Activated T-helper 2 cell treated with anti-CD3 and anti-CD28 coated beads, Interferon-gamma antibody, Interleukin-2, Interleukin-4, amounts not matched to agents 10 μg/mL and 5 μg/mL and 100 μg/mL, durations not matched to agents 14 hours and 24 hours and 36 hours (primary cell): ENCODE data around the gene C2CD4D. TPM values are rescaled to one million over a fixed set of nuclear protein-coding genes. Genes with fewer than 3 reads are reported as not detected.

Experiments
- DNase-seq: peaks from one replicate; pipeline ENCODE4 v3.0.0; 2021; ENCODE audit warnings: low spot score
- H3K27ac Mint-ChIP-seq: one replicate; pipeline ENCODE4 v1.8.0; 2021; ENCODE audit warnings: mixed read lengths
- H3K27me3 Mint-ChIP-seq: one replicate; pipeline ENCODE4 v1.8.0; 2021; ENCODE audit warnings: low read depth, mixed read lengths
- H3K36me3 Mint-ChIP-seq: one replicate; pipeline ENCODE4 v1.8.0; 2021; ENCODE audit warnings: low read depth, mixed read lengths
- H3K4me1 Mint-ChIP-seq: one replicate; pipeline ENCODE4 v1.8.0; 2021; ENCODE audit warnings: low read depth, mixed read lengths
- H3K4me3 Mint-ChIP-seq: one replicate; pipeline ENCODE4 v1.8.0; 2021; ENCODE audit warnings: low read depth, mild to moderate bottlenecking, moderate library complexity, mixed read lengths
- H3K9me3 Mint-ChIP-seq: one replicate; pipeline ENCODE4 v1.8.0; 2021; ENCODE audit warnings: mixed read lengths
- intact Hi-C: fragments of 100-400 bp; cut with micrococcal nuclease; formaldehyde crosslinking; loops from one replicate; pipeline ENCODE4 v1.15.1; 2023
- total RNA-seq: library from RNA; stranded (reverse); gene quantifications from 2 replicates; pipeline ENCODE4 v1.2.3, GENCODE V29; 2022

C2CD4D gene
- total RNA-seq, 1 donor from 2014 or later = 1.6 TPM

DNA sequence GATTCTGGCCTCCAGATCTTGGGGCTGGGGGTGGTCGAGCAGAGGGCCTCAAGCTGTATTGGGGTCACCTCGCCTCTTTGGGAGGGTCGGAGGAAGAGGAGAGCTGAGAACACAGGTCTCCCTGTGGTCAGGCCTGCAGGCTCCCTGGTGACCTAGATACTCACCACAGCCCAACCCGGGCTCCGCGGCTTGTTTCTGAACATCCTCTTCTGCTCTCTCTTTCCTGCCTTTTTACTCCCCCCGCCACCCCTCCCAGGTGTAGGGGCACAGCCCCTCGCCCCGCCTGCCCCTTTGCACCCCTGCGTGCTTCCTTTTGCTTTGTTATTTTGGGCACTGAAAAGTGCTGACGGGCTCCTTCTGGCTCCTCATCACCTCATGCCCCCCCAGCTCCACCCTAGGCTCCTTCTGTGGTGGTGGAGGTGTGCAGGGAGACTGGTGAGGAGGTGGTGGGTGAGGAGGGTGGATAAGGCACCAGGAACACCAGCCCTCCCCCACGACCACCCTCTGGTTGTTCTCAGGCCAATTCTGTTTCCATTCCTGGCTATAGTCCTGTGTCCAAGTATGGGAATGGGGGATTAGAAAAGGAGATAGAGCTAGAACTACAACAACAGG, 23.8 kb downstream of the C2CD4D start:
- intact Hi-C loops = no loop called here
- DNase-seq = no peak
- no peaks in the 10 kb centered on the region for H3K36me3 Mint-ChIP-seq
- no peak overlapping the region for H3K27ac Mint-ChIP-seq
- no peaks in the 10 kb centered on the region for H3K9me3 Mint-ChIP-seq
- peaks cover 21% of the 10 kb centered on the region for H3K4me1 Mint-ChIP-seq
- no peaks in the 10 kb centered on the region for H3K27me3 Mint-ChIP-seq
- no peak overlapping the region for H3K4me3 Mint-ChIP-seq

DNA sequence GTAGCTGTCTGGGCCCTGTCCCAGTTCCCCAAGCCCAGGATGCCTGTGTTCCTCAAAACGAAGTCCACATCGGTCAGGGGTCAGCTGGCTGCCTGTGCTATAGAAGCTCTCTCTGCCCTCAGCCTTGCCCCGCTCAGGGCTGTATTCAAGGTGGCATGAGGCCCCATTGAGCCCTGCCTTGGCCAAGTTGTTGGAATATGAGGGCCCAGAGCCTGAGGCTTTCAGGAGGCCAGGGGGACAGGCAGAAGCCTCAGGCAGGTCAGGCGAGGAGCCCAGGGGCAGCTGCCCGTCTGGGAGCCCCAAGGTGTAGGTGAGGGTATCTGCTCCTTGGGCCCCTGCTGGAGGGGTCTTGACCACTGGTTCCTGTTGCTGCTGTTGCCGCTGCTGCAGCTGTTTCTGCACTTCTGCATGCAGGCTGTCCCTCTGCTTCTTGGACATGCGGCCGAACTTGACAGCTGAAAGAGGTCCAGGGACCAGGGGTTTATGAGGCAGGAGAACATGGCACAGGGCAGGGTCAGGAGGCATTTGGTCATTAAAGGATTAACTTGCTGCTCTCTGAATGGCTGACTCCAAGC, 24.6 kb downstream of the C2CD4D start:
- Mint-ChIP-seq H3K27ac (no peak overlapping the region), H3K36me3 (no peaks in the 10 kb centered on the region), H3K9me3 (no peaks in the 10 kb centered on the region), H3K27me3 (no peaks in the 10 kb centered on the region), H3K4me1 (peaks cover 14% of the 10 kb centered on the region), H3K4me3 (no peak overlapping the region)
- no peak for DNase-seq
- intact Hi-C loops = no loop called here

DNA sequence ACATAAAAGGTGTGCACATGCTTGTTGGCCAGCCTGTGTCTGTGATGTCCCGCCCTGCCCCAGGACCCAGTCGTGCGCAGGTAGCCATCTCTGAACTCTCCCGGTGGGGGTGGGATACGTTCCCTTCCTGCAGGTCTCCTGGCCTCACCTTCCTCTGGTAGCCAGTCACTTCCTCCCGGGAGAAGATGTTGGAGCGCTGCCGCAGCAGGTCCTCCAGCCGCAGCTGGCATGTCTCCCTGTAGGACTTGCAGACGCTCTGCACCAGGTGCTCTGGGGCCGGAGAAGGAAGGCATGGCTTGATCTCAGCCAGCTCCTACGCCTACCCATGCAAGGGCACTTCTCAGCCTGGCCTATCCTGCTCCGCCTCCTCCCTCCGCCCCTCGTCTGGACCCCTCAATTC, 25.2 kb downstream of the C2CD4D start:
- no peaks in the 10 kb centered on the region for H3K27me3 Mint-ChIP-seq
- H3K9me3 Mint-ChIP-seq = no peaks in the 10 kb centered on the region
- H3K27ac Mint-ChIP-seq = no peak overlapping the region
- intact Hi-C loops = no loop called here
- no peak for DNase-seq
- H3K4me1 Mint-ChIP-seq = peaks cover 12% of the 10 kb centered on the region
- no peak overlapping the region for H3K4me3 Mint-ChIP-seq
- no peaks in the 10 kb centered on the region for H3K36me3 Mint-ChIP-seq

DNA sequence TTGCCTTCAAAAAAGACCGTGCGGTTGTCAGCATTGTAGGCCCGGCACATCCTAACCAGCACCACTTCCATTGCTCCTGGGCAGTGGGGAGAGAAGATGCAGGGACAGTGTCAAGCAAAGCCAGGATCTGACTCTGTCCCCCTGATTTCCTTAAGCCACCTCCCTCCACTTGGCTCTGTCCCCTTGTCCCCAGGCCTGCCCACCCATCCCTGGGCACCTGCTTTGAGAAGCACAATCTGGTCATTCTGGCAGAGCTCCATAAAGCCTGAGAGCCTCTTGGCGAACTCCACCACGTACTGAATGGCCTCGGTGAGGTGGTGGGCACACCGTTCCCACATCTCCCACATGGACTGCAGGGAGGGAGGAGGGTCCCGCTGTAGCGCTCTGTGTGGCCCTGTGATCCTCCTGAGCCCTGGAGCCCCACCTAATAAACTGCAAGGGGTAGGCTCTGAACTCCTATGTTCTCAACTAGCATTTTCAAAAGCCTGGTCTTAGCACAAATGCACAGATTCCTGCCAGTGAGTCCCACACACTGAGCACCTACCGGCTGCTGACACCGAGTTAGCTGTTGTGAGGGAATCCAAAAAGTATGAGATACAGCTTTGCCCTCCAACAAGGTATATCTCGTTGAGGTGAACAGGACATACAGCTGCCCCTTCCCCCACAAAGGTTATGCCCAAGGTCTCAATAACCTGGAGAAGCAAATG, 26.2 kb downstream of the C2CD4D start:
- Mint-ChIP-seq H3K4me1 (peaks cover 12% of the 10 kb centered on the region), H3K4me3 (no peak overlapping the region), H3K9me3 (no peaks in the 10 kb centered on the region), H3K27me3 (peaks cover 5% of the 10 kb centered on the region), H3K27ac (no peak overlapping the region), H3K36me3 (no peaks in the 10 kb centered on the region)
- DNase-seq = no peak
- intact Hi-C loops = no loop called here

DNA sequence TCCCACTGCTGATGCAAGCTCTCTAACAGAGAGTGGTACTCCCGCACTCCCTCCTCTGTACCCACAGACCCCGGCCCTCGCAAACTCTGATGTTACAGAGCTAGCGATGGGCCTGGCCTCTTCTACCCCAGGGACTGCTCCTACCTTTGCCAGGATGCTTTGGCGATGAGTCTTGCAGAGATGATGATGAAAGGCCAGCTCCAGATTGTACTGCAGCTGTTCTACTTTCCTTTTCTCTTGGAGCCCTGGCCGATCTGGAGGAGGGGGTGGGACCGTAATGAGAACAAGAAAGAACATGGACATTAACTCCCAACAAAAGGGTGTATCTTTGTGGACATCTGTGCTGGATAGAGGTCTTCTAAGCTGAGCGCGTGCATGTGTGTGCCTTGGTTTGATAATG, 28.4 kb downstream of the C2CD4D start:
- Mint-ChIP-seq H3K27me3 (peaks cover 8% of the 10 kb centered on the region), H3K9me3 (no peaks in the 10 kb centered on the region), H3K27ac (no peak overlapping the region), H3K4me1 (peaks cover 6% of the 10 kb centered on the region), H3K36me3 (no peaks in the 10 kb centered on the region), H3K4me3 (no peak overlapping the region)
- intact Hi-C loops = no loop called here
- DNase-seq = no peak

DNA sequence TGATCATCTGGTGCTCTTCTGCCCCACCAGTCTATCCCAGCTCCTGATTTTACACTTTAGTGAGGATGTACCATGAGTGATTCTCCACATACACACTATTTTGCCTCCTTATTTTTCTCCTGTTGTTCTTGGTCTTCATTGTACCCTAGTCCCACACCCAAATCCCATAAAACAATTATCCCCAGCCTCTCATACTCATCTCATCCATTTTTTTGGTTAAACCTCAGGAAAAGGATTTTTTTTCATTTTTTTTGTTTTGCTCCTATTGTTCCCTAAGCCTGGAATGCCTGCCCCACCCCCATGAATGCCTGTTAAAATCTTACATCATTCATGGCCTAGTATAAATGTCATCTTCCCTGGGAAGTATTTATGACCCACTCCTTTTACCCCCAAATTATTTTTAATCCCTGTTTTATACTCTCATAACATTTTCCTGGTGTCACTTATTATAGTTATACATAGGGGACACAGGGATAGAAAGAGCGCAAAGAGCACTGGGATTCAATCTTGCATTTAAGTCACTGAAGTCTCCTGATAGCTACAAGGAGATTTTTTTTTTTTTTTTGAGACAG, 29.5 kb downstream of the C2CD4D start:
- Mint-ChIP-seq H3K36me3 (no peaks in the 10 kb centered on the region), H3K27me3 (peaks cover 8% of the 10 kb centered on the region), H3K4me3 (no peak overlapping the region), H3K4me1 (no peaks in the 10 kb centered on the region), H3K27ac (no peak overlapping the region), H3K9me3 (no peaks in the 10 kb centered on the region)
- intact Hi-C loops = no loop called here
- no peak for DNase-seq

DNA sequence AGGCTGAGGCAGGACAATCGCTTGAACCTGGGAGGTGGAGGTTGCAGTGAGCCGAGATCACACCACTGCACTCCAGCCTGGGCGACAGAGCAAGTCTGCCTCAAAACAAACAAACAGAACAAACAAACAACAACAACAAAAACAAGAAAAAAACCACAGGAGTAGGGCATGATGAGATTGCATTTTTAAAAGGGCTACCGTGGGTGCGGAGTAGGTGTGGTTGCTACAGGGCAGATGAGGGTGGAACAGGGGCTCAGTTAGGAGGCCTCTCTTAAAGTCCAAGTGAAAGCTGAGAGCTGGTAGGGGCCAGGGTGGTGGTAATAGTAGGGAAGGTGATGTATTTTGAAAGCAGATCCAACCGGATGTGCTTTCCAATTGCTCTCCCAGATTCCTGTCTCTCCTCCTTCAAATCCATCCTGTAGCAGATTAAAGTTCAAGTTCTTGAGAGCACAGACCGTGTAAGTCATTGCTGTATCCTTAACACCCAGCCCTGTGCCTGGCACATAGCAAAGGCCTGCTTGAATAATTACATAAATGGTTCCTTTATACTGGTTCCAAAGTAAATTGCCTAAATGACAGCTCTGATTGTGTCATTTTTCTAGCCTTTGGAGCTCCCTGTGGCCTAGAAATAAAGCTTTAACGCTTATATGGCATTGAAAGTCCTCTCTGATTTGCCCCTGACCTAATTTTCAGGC, 30.2 kb downstream of the C2CD4D start:
- peaks cover 13% of the 10 kb centered on the region for H3K27me3 Mint-ChIP-seq
- no peaks in the 10 kb centered on the region for H3K9me3 Mint-ChIP-seq
- DNase-seq = no peak
- intact Hi-C loops = no loop called here
- no peak overlapping the region for H3K27ac Mint-ChIP-seq
- no peak overlapping the region for H3K4me3 Mint-ChIP-seq
- H3K4me1 Mint-ChIP-seq = no peaks in the 10 kb centered on the region
- no peaks in the 10 kb centered on the region for H3K36me3 Mint-ChIP-seq

DNA sequence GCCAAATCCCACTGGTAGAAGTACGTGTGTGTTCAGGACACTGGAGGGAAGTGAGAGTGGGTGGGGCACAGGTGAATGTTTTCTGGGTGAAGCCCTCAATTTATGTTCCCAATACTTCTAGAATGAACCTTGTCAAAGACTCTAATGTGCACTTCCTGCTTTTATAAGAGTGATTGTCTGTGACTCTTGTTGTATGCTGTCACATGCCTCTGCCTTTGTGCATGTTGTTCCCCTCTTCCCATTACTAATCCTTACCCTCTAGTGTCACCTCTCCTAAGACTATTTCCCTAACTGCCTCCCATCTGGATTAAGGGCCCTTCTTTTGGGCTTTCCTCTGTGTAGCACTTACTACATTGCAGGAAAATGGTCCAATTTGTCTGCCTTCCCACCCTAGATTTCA, 31.9 kb downstream of the C2CD4D start:
- intact Hi-C loops = no loop called here
- Mint-ChIP-seq H3K27me3 (peaks cover 13% of the 10 kb centered on the region), H3K4me3 (no peak overlapping the region), H3K9me3 (no peaks in the 10 kb centered on the region), H3K27ac (no peak overlapping the region), H3K4me1 (no peaks in the 10 kb centered on the region), H3K36me3 (no peaks in the 10 kb centered on the region)
- DNase-seq = no peak

DNA sequence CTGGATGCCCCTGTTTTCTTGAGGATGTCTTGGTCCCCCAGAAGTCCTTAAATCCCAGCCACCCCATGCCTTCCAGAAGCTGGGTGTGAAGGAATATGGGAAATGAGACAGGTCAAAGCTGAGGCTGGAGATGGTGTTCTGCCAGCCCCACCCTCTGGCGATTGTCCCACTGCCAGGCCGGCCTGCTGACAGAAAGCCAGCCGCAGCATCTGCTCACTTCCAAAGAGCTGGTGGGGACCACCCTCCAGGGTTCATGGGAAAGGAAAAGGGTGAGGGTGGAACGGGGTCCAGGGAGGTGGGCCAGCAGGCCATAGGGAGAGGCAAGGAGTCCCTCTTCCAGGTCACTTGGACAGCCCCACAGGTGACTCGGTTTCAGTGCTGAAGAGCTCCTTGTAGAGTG, 32.5 kb downstream of the C2CD4D start:
- H3K9me3 Mint-ChIP-seq = no peaks in the 10 kb centered on the region
- no peak overlapping the region for H3K4me3 Mint-ChIP-seq
- no peaks in the 10 kb centered on the region for H3K36me3 Mint-ChIP-seq
- no peak for DNase-seq
- no peaks in the 10 kb centered on the region for H3K4me1 Mint-ChIP-seq
- peaks cover 13% of the 10 kb centered on the region for H3K27me3 Mint-ChIP-seq
- no peak overlapping the region for H3K27ac Mint-ChIP-seq
- intact Hi-C loops = no loop called here

DNA sequence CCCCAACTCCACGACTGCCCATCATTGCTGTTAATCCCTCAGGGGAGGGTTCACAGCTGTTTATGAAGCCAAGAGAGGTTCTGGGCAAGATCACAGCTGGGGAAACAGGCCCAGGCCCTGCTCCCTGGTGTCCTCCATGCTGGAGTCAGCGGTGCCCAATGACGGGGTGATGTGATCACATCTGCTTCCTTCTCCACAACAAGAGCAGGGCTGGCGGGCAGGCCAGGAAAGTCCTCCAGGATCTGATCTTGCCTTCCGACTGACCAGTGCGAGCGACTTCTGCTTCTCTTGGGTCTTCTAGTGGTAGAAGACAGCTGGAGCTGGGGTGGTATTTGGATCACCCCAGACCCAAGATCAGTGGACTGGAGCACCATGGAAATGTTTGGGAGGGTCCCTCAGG, 33.5 kb downstream of the C2CD4D start:
- Mint-ChIP-seq H3K27ac (no peak overlapping the region), H3K4me1 (no peaks in the 10 kb centered on the region)

DNA sequence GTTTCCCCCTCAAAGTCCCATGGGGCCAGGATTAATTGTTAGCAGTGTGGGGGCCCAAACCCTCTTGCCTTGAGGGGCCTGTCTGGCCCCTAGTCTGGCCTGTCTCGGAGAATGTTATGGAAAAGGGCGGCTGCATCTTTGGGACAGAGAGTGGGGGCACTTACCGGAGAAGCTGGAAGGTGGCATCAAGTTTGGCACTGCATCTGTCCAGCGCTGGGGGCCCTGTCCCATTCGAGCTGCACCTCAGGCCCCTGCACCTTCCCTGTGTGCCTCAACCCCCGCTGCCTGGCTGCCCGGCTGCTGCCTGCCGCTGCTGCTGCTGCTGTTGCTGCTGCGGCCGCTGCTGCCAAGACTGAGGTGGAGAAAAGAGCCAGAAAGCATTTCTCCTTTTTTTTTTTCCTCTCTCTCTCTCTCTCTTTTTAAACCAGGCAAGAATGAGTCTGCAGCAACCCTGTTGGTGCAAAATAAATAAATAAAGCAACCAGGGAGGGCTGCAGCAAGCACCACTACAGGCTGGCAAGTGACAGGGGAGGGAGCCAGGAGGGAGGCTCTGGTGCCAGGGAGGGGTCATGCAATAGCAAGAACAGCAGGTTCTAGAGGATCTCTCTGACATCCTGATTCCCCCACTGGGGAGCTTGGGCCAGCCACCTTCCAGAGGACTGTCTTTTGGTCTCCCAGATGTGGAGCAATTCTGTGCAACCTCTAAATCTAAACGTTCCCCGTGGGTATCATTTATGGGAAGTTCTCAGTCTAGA, 34.4 kb downstream of the C2CD4D start, which contains the start of gene LINGO4:
Gene LINGO4 (minus strand): TSS at position 354 of the 755 bp plus-strand sequence. CDS start 2,715 bp downstream, outside the sequence.
- intact Hi-C loops = no loop called here
- H3K27me3 Mint-ChIP-seq = peaks cover 16% of the 10 kb centered on the region
- DNase-seq = no peak
- H3K36me3 Mint-ChIP-seq = no peaks in the 10 kb centered on the region
- H3K4me1 Mint-ChIP-seq = no peaks in the 10 kb centered on the region
- H3K9me3 Mint-ChIP-seq = no peaks in the 10 kb centered on the region
- no peak within 1 kb of the TSS for H3K4me3 Mint-ChIP-seq
- H3K27ac Mint-ChIP-seq = no peak within 1 kb of the TSS

More for the DNA sequence above, 33.5 kb downstream of the C2CD4D start:
- H3K9me3 Mint-ChIP-seq = no peaks in the 10 kb centered on the region
- DNase-seq = no peak
- no peak overlapping the region for H3K4me3 Mint-ChIP-seq
- intact Hi-C loops = no loop called here
- H3K36me3 Mint-ChIP-seq = no peaks in the 10 kb centered on the region
- H3K27me3 Mint-ChIP-seq = peaks cover 13% of the 10 kb centered on the region

DNA sequence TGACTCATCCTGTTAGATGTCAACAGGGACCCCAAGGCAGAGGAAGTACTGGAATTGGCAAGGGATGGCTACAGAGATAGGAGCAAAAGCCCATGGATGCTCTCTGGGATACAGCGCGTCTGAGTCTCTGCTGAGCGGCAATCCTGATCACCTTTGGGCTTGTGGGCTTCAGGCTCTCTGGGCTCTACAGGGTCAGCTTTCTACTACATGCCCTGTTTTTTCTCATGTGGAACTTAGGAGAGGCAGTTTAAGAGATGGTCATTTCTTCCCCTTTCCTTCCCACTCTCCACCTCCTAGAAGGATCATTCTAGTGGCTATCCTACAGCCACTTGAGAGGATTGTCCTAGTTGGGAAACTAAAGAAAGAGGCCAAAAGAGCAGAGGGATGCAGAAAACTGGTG, 35.7 kb downstream of the C2CD4D start:
- H3K27ac Mint-ChIP-seq = no peak overlapping the region
- no peaks in the 10 kb centered on the region for H3K4me1 Mint-ChIP-seq
- no peaks in the 10 kb centered on the region for H3K9me3 Mint-ChIP-seq
- intact Hi-C loops = no loop called here
- no peak overlapping the region for H3K4me3 Mint-ChIP-seq
- peaks cover 20% of the 10 kb centered on the region for H3K27me3 Mint-ChIP-seq
- no peaks in the 10 kb centered on the region for H3K36me3 Mint-ChIP-seq
- DNase-seq = no peak
